ENCODE measurements around the gene PCP4. TPM values are rescaled to one million over a fixed set of nuclear protein-coding genes. Genes with fewer than 3 reads are reported as not detected.

The PCP4 gene
- total RNA-seq, 1 experiment from 2014 or later = 0.77 TPM

- Histone ChIP-seq H4K20me1 (ENCODE audit: control insufficient read depth, insufficient read depth, insufficient read length) (no peaks in the 10 kb centered on the region), H3K56ac (ENCODE audit: insufficient read length, low read depth, low read length) (no peak overlapping the region), H4K8ac (replicated peaks; ENCODE audit: insufficient read length, low read depth, low read length) (no peak overlapping the region), H2BK20ac (ENCODE audit: low read depth, low read length, poor library complexity, severe bottlenecking) (no peak overlapping the region), H2AFZ (ENCODE audit: low read length) (no peak overlapping the region), H3T11ph (ENCODE audit: low read length) (no peak overlapping the region), H2BK120ac (ENCODE audit: low read depth, low read length, poor library complexity, severe bottlenecking) (no peak overlapping the region), H4K91ac (ENCODE audit: insufficient read length, low read depth, low read length) (no peak overlapping the region), H3K79me1 (ENCODE audit: insufficient read depth, low read depth, low read length, poor library complexity, severe bottlenecking) (no peaks in the 10 kb centered on the region), H3K23ac (ENCODE audit: insufficient read length, low read depth, low read length) (no peak overlapping the region), H3K9ac (ENCODE audit: extremely low read depth, insufficient read length, low read length) (no peak overlapping the region), H3K9me3 (ENCODE audit: control insufficient read depth, low read depth, low read length) (no peaks in the 10 kb centered on the region), H3K14ac (ENCODE audit: insufficient read depth, low read length) (no peak overlapping the region), H3K27ac (ENCODE audit: insufficient read length, low read depth, low read length) (no peak overlapping the region), H3K4me1 (ENCODE audit: insufficient read depth, low read length) (no peaks in the 10 kb centered on the region), H2BK15ac (ENCODE audit: low read depth, low read length) (no peak overlapping the region), H3K79me2 (ENCODE audit: insufficient read depth, low read length) (no peaks in the 10 kb centered on the region), H3K4ac (ENCODE audit: low read depth, low read length) (no peak overlapping the region), H2BK5ac (ENCODE audit: insufficient read length, low read length) (no peak overlapping the region), H2BK12ac (ENCODE audit: insufficient read length, low read depth, low read length) (no peak overlapping the region), H3K23me2 (ENCODE audit: insufficient read length, low read depth, low read length, poor library complexity, severe bottlenecking) (no peaks in the 10 kb centered on the region), H2AK5ac (ENCODE audit: insufficient read length, low read length) (no peak overlapping the region), H3K4me2 (ENCODE audit: insufficient read depth, insufficient read length, low read length) (no peak overlapping the region), H3K27me3 (ENCODE audit: insufficient read depth, low read length) (no peaks in the 10 kb centered on the region), H4K5ac (ENCODE audit: insufficient read length, low read depth, low read length) (no peak overlapping the region), H3K18ac (ENCODE audit: insufficient read length, low read depth, low read length) (no peak overlapping the region)
- peaks cover 2% of the 10 kb centered on the region; the same call in 1 of the 2 replicates for H3K27me3 Mint-ChIP-seq (ENCODE audit: low read depth)
- peaks cover 6 to 10% of the 10 kb centered on the region in 2 experiments for H3K4me1 Mint-ChIP-seq
- H3K9me3 Mint-ChIP-seq = peaks cover 2 to 4% of the 10 kb centered on the region in 2 experiments; a peak in 2 of 5 replicates
- DNase-seq = no peak
- TF ChIP-seq CTCF (conservative IDR thresholded peaks at IDR 0.05) = no peak
- H3K27ac Mint-ChIP-seq = no peak overlapping the region
- no peak overlapping the region for H3K4me3 Mint-ChIP-seq
- WGBS (ENCODE audit: extremely low coverage, insufficient read length, low lambda C conversion rate) = no CpG with 5 or more reads among the region's 4 CpGs
- H3K36me3 Mint-ChIP-seq (ENCODE audit: insufficient read depth in 1 of 3, low read depth in 3 of 3) = peaks cover 0 to 2% (median 0%) of the 10 kb centered on the region in 3 experiments; a peak in 1 of 7 replicates
These were observed 29.3 kb upstream of the PCP4 start for GRCh38 chr21:39837861-39838359.

Data from H9 (cell line).